ENCODE measurements around the gene TSPAN13.

Gene TSPAN13

GRCh38 chr7:16778476-16778875, 24.9 kb downstream of the TSPAN13 start:
- no peak for DNase-seq

- no peak for DNase-seq
These were observed 25.5 kb downstream of the TSPAN13 start for GRCh38 chr7:16779051-16779450.

GRCh38 chr7:16780596-16780995, 27.0 kb downstream of the TSPAN13 start:
- no peak for DNase-seq

GRCh38 chr7:16785321-16785720, 31.8 kb downstream of the TSPAN13 start:
- DNase-seq: no peak

GRCh38 chr7:16785846-16786245, 32.3 kb downstream of the TSPAN13 start:
- no peak for DNase-seq

GRCh38 chr7:16786257-16786656, 32.7 kb downstream of the TSPAN13 start:
- no peak for DNase-seq

GRCh38 chr7:16787127-16787526, 33.6 kb downstream of the TSPAN13 start:
- DNase-seq: no peak

- DNase-seq: no peak
These were observed 37.5 kb downstream of the TSPAN13 start for GRCh38 chr7:16791071-16791470.

GRCh38 chr7:16791905-16792698, 38.5 kb downstream of the TSPAN13 start:
- no peak for DNase-seq

- no peak for DNase-seq
These were observed 41.4 kb downstream of the TSPAN13 start for GRCh38 chr7:16794986-16795385.

GRCh38 chr7:16795624-16796023, 42.1 kb downstream of the TSPAN13 start:
- DNase-seq: no peak

- no peak for DNase-seq
These were observed 47.6 kb downstream of the TSPAN13 start for GRCh38 chr7:16801111-16801542.

GRCh38 chr7:16801579-16801978, 48.0 kb downstream of the TSPAN13 start:
- DNase-seq: no peak

- no peak for DNase-seq
These were observed 49.6 kb downstream of the TSPAN13 start for GRCh38 chr7:16803125-16803524.

GRCh38 chr7:16803881-16804673, 50.5 kb downstream of the TSPAN13 start:
- no peak for DNase-seq

GRCh38 chr7:16804674-16805439, 51.3 kb downstream of the TSPAN13 start, which contains the start of gene AGR2:
Gene AGR2, minus strand, starts transcription at chr7:16804999. Its CDS starts 3,203 bp downstream, at chr7:16801796.
- DNase-seq: no peak

GRCh38 chr7:16805441-16805840, 51.9 kb downstream of the TSPAN13 start:
- no peak for DNase-seq

- no peak for DNase-seq
These were observed 56.6 kb downstream of the TSPAN13 start for GRCh38 chr7:16810112-16810511.

GRCh38 chr7:16810573-16810972, 57.0 kb downstream of the TSPAN13 start:
- no peak for DNase-seq

- no peak for DNase-seq
These were observed 58.0 kb downstream of the TSPAN13 start for GRCh38 chr7:16811551-16811950.

- no peak for DNase-seq
These were observed 59.1 kb downstream of the TSPAN13 start for GRCh38 chr7:16812542-16813231.

GRCh38 chr7:16813232-16813616, 59.7 kb downstream of the TSPAN13 start:
- no peak for DNase-seq

- DNase-seq: no peak
These were observed 61.4 kb downstream of the TSPAN13 start for GRCh38 chr7:16815001-16815400.
